ENCODE data around the gene FEZF1. TPM values are rescaled to one million over a fixed set of nuclear protein-coding genes. Genes with fewer than 3 reads are reported as not detected.

Gene FEZF1
- total RNA-seq, 2 experiments from 2014 or later = not detected

DNA sequence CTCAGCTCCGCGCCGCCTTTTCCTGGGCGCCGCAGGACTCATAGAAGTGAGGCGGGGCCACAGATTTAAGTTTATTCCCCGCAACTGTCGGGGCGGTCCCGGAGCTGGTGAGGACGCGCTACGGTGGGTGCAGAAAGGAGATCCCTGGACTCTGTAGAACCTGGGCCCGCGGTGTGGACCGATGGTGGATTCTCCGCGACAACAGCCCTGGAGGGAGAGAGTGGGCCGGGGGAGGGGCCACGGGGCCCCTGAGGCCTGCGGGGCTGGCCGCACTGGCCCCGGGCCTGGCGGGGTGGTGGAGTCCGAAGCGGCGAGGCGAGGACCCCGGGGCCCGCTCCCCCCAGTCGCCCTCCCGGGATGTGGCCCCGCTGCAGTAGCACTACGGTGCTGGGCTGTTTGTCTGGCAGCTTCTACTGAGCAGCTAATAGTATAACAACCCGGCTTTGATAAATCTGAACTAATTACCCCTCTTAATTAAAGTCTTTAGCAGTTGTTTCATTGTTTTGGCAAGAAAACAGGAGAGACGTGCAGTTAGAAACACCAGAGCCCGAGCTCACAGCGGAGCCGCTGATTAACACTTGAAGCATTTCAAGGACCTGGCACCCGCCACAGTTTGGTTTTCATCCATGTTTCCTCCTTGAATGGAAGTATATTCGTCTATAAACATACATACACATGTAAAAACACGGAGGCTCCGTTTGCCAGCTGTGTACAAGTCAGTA, 4.2 kb downstream of the FEZF1 start:
- TF ChIP-seq, protein P1, sequence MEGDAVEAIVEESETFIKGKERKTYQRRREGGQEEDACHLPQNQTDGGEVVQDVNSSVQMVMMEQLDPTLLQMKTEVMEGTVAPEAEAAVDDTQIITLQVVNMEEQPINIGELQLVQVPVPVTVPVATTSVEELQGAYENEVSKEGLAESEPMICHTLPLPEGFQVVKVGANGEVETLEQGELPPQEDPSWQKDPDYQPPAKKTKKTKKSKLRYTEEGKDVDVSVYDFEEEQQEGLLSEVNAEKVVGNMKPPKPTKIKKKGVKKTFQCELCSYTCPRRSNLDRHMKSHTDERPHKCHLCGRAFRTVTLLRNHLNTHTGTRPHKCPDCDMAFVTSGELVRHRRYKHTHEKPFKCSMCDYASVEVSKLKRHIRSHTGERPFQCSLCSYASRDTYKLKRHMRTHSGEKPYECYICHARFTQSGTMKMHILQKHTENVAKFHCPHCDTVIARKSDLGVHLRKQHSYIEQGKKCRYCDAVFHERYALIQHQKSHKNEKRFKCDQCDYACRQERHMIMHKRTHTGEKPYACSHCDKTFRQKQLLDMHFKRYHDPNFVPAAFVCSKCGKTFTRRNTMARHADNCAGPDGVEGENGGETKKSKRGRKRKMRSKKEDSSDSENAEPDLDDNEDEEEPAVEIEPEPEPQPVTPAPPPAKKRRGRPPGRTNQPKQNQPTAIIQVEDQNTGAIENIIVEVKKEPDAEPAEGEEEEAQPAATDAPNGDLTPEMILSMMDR (IDR thresholded peaks at IDR 0.05) = no peak
- H3K36me3 Mint-ChIP-seq (ENCODE audit: low read depth) = peaks cover 1% of the 10 kb centered on the region
- H3K9me3 Mint-ChIP-seq = no peaks in the 10 kb centered on the region
- H3K4me3 Mint-ChIP-seq = no peak overlapping the region
- intact Hi-C loops (cut with micrococcal nuclease) = no loop called here
- peaks cover 66% of the 10 kb centered on the region for H3K27me3 Mint-ChIP-seq
- ATAC-seq (no peak), DNase-seq (no peak)
- ChIA-PET POLR2A (no interaction called here), CTCF (interaction anchor here (0.6 to 0.7 kb wide), 2 partner anchors 9 to 10 kb away, joined by 3 read pairs; no protein-coding TSS in a partner anchor)
- no peaks in the 10 kb centered on the region for H3K4me1 Mint-ChIP-seq (ENCODE audit: low read depth)
- H3K27ac Mint-ChIP-seq = no peak overlapping the region

DNA sequence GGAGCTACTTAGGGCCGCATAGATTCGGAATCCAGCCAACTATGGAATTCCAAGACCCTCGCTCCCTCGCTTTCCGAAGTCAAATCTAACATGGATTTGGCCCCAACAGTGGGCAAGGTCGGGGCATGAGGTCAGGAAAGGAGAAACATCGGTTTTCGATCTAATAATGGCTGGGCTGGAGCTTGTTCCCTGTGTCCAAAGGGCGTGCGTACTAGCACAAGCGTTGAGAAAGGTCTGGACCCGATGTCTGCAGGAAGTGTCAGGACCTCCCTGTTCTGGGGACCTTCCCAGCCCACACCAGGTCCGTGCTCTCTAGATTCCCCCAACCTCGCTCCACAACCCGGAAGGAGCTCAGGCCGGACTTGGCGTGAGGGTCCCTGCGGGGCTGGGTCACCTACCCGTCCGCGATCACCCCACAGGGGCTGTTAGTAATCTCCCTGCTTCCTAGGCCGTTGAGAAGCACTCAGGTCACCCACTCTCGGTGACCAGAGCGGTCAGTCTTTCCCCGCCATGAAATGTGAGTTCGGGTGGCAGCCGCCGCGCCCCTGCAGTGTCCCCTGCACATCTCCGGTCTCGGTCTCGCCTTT, 4.8 kb downstream of the FEZF1 start:
- H3K4me1 Mint-ChIP-seq (ENCODE audit: low read depth) = no peaks in the 10 kb centered on the region
- H3K27ac Mint-ChIP-seq = no peak overlapping the region
- H3K9me3 Mint-ChIP-seq = no peaks in the 10 kb centered on the region
- H3K36me3 Mint-ChIP-seq (ENCODE audit: low read depth) = peaks cover 1% of the 10 kb centered on the region
- H3K27me3 Mint-ChIP-seq = peaks cover 62% of the 10 kb centered on the region
- ChIA-PET POLR2A (no interaction called here), CTCF (interaction anchor here (0.6 to 0.7 kb wide), 2 partner anchors 9 to 10 kb away, joined by 3 read pairs; no protein-coding TSS in a partner anchor)
- TF ChIP-seq, protein P1 (IDR thresholded peaks at IDR 0.05) = no peak
- no peak for DNase-seq
- intact Hi-C loops (cut with micrococcal nuclease) = no loop called here
- no peak for ATAC-seq
- H3K4me3 Mint-ChIP-seq = no peak overlapping the region

DNA sequence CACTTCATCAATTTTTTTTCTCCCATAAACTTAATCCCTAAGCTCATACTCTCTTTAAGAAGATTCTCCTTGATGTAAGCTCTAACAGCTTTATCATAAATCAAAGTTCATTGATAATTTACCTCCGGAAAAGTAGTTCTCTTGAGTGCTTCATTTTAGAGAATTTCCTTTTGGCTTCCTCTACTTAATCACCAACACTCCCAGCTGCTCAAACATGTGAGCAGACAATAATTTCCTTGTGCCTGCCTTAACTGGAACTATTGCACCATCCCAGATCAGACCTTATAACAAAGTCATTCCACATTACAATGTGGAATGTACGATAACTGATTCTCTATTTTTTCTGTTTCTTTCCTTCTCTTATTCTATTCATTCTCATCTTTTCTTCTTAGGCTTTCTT, 5.9 kb downstream of the FEZF1 start:
- H3K27me3 Mint-ChIP-seq = peaks cover 51% of the 10 kb centered on the region
- H3K4me1 Mint-ChIP-seq (ENCODE audit: low read depth) = no peaks in the 10 kb centered on the region
- TF ChIP-seq, protein P1 (IDR thresholded peaks at IDR 0.05) = no peak
- CTCF ChIA-PET = no interaction called here
- intact Hi-C loops (cut with micrococcal nuclease) = no loop called here
- POLR2A ChIA-PET = no interaction called here
- no peaks in the 10 kb centered on the region for H3K9me3 Mint-ChIP-seq
- ATAC-seq (no peak), DNase-seq (no peak)
- H3K36me3 Mint-ChIP-seq (ENCODE audit: low read depth) = no peaks in the 10 kb centered on the region
- no peak overlapping the region for H3K4me3 Mint-ChIP-seq
- H3K27ac Mint-ChIP-seq = no peak overlapping the region

DNA sequence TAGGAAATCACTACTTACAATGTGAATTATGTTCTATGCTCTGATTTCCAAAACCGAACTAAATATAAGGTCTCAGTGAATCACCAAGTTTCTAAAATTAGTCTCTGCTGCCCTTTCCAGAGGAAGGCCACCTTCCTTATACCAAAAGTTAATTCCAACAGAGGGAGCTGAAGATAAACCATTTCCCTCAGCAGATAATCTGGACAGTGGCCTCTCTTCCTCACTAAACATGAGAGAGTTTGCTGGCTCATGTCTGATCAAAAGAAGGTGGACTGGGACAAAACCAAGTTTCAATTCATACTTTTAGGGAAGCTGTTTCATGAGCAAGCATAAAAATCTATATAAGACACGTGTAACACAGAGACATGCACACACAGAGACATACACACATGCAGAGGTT, 6.4 kb downstream of the FEZF1 start:
- intact Hi-C loops (cut with micrococcal nuclease) = no loop called here
- H3K27ac Mint-ChIP-seq = no peak overlapping the region
- H3K4me1 Mint-ChIP-seq (ENCODE audit: low read depth) = no peaks in the 10 kb centered on the region
- TF ChIP-seq, protein P1 (IDR thresholded peaks at IDR 0.05) = no peak
- ATAC-seq (no peak), DNase-seq (no peak)
- no peaks in the 10 kb centered on the region for H3K9me3 Mint-ChIP-seq
- no peaks in the 10 kb centered on the region for H3K36me3 Mint-ChIP-seq (ENCODE audit: low read depth)
- H3K27me3 Mint-ChIP-seq = peaks cover 47% of the 10 kb centered on the region
- POLR2A ChIA-PET = no interaction called here
- CTCF ChIA-PET = no interaction called here
- no peak overlapping the region for H3K4me3 Mint-ChIP-seq

DNA sequence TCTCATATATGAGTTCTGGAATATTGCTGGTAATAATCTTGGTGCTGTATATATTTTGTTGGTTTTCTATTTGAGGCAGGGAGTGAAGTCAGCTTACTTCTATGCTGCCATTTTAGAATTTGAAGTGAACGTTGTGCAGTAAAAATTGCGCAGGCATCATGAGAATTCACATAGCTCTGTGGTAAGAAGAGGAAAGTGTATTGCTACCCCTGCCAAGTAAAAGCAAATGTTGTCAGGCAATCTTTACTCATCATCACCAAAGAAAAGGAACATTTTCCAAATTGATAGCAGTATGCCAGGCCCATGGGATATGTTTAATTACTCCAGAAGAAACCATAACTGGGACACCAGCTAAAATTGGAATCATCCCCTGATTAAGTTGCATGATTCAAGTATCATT, 13.4 kb downstream of the FEZF1 start:
- H3K4me1 Mint-ChIP-seq (ENCODE audit: low read depth) = no peaks in the 10 kb centered on the region
- POLR2A ChIA-PET = no interaction called here
- DNase-seq (no peak), ATAC-seq (no peak)
- peaks cover 5% of the 10 kb centered on the region for H3K9me3 Mint-ChIP-seq
- intact Hi-C loops (cut with micrococcal nuclease) = no loop called here
- no peaks in the 10 kb centered on the region for H3K36me3 Mint-ChIP-seq (ENCODE audit: low read depth)
- no peak overlapping the region for H3K4me3 Mint-ChIP-seq
- CTCF ChIA-PET = interaction anchor here (1.1 kb wide), 1 partner anchor 9 kb away, joined by 3 read pairs; no protein-coding TSS in a partner anchor
- TF ChIP-seq, protein P1 (IDR thresholded peaks at IDR 0.05) = no peak
- no peaks in the 10 kb centered on the region for H3K27me3 Mint-ChIP-seq
- H3K27ac Mint-ChIP-seq = no peak overlapping the region

All from activated CD8-positive, alpha-beta T cell treated with anti-CD3 and anti-CD28 coated beads for 36 hours (primary cell).